ENCODE measurements around the gene TBC1D4.

TBC1D4 gene

DNA sequence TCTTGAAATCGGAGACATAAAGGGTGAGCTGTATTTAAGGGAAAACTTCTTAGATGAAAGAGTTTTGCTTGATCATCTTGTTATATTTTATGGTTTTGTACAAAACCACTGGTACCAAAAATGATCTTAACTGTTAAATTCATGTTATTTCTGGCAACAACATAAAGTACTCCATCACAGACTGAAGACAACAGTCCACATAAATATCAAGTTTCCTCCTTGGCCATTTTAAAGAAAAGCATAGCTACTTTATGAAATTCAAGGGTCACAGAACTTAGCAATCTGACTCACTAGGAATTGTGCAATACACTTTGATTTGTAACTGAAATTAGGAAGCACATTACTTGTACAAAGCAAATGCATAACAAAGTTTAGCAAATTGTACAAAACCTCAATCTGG lies 66.3 kb downstream of the TBC1D4 start:
- DNase-seq, result no peak

- DNase-seq, result no peak
Observed at GRCh38 chr13:75415171-75415570, 66.8 kb downstream of the TBC1D4 start.

DNA sequence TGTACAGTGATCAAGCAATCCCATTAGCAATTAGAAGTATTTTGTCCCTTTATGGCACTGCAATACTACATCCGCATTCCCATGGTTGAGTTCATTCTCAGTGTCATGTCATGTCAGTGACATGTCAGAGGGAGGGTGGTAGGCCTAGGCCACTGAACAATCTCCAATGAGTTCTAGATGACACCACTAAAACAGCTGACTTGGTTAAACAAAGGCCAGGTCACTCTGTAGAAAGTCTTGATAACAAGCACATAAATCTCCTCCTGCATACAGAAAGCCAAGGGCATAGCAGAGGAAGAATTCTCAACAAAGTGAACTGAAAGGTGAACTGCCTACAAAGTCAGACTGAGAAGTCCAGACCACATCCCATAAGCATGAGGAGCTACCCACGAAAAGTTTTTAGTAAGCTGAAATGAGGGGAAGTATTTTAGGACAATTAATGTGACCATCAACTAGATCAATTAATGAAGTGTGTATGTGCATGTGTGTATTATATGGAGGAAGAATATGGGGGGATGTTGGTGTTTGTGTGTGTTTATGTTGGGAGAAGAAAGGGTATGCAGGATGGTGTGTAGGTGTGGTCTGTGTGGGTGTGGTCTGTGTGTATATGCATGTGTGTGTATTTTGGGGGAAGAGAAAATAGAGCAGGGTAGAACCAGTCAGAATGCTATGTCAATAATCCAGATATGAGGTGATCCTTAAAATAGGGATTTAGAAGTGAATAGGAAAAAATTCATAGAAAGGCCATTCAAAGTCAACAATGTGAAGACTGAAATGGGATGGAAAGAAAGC lies 67.7 kb downstream of the TBC1D4 start:
- no peak for DNase-seq

DNA sequence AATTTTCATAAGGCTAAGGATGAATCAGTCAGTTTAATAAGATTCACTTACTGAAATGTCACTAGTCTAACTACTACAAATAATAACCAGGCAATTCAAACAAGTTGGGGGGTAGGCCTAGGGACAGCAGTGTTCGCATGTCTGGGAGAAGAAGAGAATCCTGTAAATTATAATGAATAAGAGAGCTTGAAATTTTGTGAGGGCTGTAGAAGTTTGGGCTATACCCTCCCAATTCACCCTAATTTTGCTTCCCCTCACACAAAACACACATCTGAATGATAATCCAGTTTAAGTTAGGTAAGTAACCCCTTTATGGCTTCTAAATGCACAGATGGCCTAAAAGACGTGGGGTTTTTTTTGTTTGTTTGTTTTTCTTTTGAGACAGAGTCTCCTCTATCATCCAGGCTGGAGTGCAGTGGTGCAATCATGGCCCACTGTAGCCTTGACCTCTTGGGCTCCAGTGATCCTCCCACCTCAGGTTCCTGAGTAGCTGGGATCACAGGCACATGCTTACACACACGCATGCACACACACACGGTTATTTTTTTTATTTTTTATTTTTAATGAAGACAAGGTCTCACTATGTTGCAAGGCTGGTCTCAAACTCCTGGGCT lies 69.9 kb downstream of the TBC1D4 start:
- DNase-seq, result no peak

- DNase-seq, result no peak
Observed at GRCh38 chr13:75410207-75410606, 71.8 kb downstream of the TBC1D4 start.

DNA sequence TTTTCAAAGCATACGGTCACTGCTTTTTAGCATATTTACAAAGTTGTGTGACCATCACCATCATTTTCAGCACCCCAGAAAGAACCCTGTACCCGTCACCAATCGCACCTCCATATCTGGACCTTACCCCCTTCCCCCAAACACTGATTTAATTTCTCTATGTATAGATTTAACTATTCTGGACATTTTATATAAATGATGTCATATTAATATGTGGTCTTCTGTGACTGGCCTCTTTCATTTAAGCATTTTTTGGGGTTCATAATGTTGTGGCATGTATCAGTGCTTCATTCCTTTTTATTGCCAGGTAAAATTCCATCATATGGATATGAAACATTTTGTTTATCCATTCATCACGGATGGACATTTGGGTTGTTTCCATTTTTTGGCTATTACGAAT lies 74.0 kb downstream of the TBC1D4 start:
- DNase-seq, result no peak

DNA sequence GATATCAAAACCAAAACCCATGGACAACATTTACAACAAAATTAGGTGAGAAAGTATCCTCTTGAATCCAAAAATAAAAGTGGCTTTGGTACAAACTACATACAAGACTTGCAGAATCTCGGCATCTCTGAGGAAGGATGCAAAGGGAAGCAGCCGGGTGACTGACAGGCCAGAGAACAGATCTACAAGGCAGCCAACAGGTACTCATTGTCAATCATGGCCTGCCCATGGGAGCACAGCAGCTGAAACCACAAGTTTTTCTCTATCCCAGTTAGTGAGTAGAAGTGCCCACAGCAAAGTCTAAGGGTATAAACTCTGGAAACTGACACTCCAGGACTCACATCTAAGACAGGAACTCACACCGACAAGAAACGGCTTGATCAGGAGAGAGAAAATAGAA lies 74.5 kb downstream of the TBC1D4 start:
- DNase-seq, result no peak

- no peak for DNase-seq
Observed at GRCh38 chr13:75405976-75406703, 75.8 kb downstream of the TBC1D4 start.

DNA sequence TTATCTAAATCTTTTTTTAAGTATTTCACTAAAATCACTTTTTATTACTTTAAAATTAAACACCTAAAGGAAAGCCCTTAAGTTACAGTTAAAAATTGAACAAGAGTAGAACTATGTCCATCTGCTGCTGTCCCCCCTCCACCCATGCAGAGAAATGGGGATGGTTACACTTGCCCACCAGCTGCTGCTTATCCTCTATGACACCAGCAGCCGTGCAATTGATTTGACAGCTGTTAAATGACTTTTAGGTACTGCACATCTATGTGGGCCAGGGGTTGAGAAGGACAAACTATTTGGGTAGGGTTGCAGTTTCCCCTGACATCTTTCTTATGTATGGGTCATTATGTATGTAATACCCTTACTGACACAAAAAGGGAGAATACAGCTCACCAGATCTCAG lies 77.2 kb downstream of the TBC1D4 start:
- DNase-seq, result no peak

DNA sequence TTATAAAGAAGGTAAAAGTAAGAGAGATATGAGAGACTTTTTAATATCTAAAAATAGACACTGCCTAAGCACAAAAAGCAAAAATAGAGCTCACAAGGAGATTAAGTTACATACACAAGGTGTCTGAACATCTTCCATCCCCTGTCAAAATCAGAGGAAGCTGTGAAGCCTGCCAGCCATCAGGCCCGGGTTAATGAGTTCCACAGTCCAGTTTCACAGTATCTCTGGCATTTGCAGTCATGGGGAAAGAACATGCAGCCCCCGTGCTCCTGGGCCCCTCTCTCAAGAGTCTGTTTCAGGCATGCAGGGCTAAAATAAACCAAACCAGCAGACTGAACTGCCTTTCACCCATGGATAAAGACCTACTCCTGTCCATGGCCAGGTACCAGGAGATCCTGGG lies 79.2 kb downstream of the TBC1D4 start:
- no peak for DNase-seq

- no peak for DNase-seq
Observed at GRCh38 chr13:75400775-75401174, 81.2 kb downstream of the TBC1D4 start.

DNA sequence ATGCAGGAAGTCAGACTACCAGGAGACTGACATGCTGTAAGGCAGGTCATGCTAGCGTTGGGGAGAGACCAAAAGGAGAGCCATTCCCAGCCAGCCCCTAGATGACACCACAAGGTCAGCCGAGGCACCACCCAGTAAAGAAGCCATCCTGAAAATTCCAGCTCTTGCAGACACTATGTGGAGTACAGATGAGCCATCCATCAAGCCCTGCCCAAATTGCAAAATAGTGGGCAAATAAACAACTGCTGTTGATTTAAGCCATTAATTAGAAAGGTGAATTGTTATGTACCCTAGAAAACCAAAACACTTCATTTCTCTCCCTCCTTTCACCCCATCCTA lies 82.1 kb downstream of the TBC1D4 start:
- no peak for DNase-seq

GRCh38 chr13:75399168-75399878 lies 82.6 kb downstream of the TBC1D4 start:
- no peak for DNase-seq

GRCh38 chr13:75398072-75398471 lies 83.9 kb downstream of the TBC1D4 start:
- no peak for DNase-seq

DNA sequence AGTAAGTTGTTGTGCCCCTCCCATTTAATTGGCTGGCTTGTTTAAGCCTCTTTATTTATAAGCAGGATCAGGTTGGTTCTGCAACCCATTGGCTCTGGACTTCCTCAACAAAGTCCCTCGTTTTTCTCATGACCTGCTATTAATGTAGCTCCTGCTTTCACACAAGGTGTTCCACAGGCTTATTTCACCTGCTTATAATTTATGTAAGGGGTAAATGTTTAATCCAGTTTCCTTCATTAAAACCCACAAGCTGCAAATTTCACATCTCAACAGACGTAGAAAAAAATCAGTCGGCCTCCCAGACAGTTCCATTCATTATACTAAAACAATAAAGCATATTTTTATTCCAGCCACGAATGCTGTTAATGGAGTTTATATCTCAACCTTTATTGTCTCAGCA lies 86.1 kb downstream of the TBC1D4 start:
- no peak for DNase-seq

DNA sequence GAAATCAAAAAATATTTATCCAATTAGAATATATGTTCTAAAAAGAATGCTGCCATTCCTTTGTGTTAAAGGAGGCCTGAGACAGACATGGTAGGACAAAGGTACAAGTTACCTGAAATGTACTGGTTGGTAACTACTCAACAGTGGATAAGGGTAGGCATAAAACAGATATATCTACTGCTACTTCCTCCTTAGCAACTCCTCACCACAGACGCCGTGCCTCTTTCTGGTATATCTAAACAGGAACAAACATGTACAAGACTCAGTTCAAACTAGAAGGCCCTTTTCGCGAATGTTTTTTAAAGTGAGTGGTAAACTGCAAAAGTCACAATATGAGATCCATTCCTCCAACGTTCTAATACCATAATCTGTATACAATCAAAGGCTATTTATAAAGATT lies 86.9 kb downstream of the TBC1D4 start:
- no peak for DNase-seq

GRCh38 chr13:75393839-75394520 lies 88.0 kb downstream of the TBC1D4 start:
- no peak for DNase-seq

- no peak for DNase-seq
Observed at GRCh38 chr13:75391432-75392100, 90.4 kb downstream of the TBC1D4 start.

- DNase-seq, result no peak
Observed at GRCh38 chr13:75390229-75390628, 91.7 kb downstream of the TBC1D4 start.

DNA sequence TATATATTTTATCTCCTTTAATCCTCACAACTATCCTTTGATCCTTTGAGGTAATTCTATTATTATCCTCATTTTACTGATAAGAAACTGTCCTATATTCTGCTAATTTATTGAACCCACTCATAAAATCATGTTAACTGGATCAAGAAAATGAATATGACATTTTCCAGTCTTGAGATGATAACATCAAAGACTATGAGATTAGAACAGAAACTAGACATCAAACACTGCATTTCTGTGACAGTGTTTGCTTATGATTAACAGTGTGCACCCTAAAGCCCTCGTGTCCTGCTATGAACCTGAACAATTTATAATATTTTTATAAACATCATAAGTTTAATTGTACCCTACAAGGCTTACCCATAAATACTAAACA lies 96.3 kb downstream of the TBC1D4 start:
- no peak for DNase-seq

- DNase-seq, result no peak
Observed at GRCh38 chr13:75384879-75385707, 96.9 kb downstream of the TBC1D4 start.
